ENCODE data around the gene PYCR2. TPM values are rescaled to one million over a fixed set of nuclear protein-coding genes. Genes with fewer than 3 reads are reported as not detected.

PYCR2 gene
- total and polyA plus RNA-seq, 2 of the 8 experiments (the other 6 are each of a cell fraction or from before 2014, with no cell fraction given), result 79.3 to 84.6 TPM

DNA sequence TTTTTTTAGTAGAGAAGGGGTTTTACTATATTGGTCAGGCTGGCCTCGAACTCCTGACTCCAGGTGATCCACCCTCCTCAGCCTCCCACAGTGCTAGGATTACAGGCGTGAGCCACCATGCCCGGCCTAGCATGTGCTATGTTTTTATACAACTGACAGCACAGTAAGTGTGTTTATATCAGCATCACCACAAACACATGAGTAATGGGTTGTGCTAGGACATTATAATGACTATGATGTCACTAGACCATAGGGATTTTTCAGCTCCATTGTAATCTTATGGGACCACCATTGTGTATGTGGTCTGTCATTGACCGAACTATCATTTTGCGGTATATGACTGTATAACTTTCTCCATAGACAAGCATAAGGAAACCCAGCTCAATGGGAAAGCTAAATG is 10.7 kb upstream of the PYCR2 start:
- H3K9ac ChIP-seq (replicated peaks in 1 of 4; ENCODE audit: extremely low read depth in 1 of 4, low read depth in 3 of 4, low read length in 3 of 4), result no peak overlapping the region
- no peak overlapping the region for H2BK15ac ChIP-seq (ENCODE audit: low read length)
- no peaks in the 10 kb centered on the region for H3K27me3 ChIP-seq (replicated peaks in 1 of 4; ENCODE audit: control insufficient read depth in 3 of 4, extremely low read depth in 1 of 4, insufficient read depth in 3 of 4, low read length in 3 of 4)
- H2BK20ac ChIP-seq (ENCODE audit: low read length), result no peak overlapping the region
- no peak overlapping the region for H4K91ac ChIP-seq (replicated peaks; ENCODE audit: insufficient read length, low read length)
- ChIA-PET POLR2A (ENCODE audit: partially characterized antibody) (interaction anchor here (0.7 to 1.6 kb wide), 2 partner anchors 12 to 38 kb away, joined by 3 to 9 read pairs; partner anchors contain the start of gene PYCR2), CTCF (ENCODE audit: partially characterized antibody) (interaction anchor here (0.5 to 2.1 kb wide), 7 partner anchors 10 to 428 kb away, joined by 3 to 7 read pairs (median 4); no protein-coding TSS in a partner anchor)
- no peak overlapping the region for H3K27ac ChIP-seq (ENCODE audit: low read depth, low read length)
- H4K8ac ChIP-seq (ENCODE audit: extremely low read depth, insufficient read depth, low read length), result no peak overlapping the region
- no peak overlapping the region for H3K14ac ChIP-seq (ENCODE audit: insufficient read length)
- H3K56ac ChIP-seq (replicated peaks; ENCODE audit: insufficient read length, low read depth, low read length), result no peak overlapping the region
- no peaks in the 10 kb centered on the region for H3K23me2 ChIP-seq (ENCODE audit: low read depth, low read length)
- no peak overlapping the region for H2AK5ac ChIP-seq (ENCODE audit: low read depth, low read length)
- no peak overlapping the region for H2BK5ac ChIP-seq (ENCODE audit: low read depth, low read length)
- no peaks in the 10 kb centered on the region for H3K79me1 ChIP-seq (ENCODE audit: low read depth, low read length)
- peaks cover 0 to 3% (median under 1%) of the 10 kb centered on the region in 4 experiments; a peak in 2 of 7 replicates for H3K4me1 ChIP-seq (replicated peaks in 1 of 4; ENCODE audit: control insufficient read depth in 3 of 4, insufficient read depth in 4 of 4, low read length in 3 of 4)
- H3K4me3 ChIP-seq (ENCODE audit: extremely low read depth in 1 of 4, insufficient read depth in 2 of 4, low read depth in 3 of 4, low read length in 4 of 4), result no peak overlapping the region
- WGBS, 2 experiments (ENCODE audit: extremely low coverage in 1 of 2, insufficient coverage in 1 of 2, insufficient read length in 1 of 2, insufficient replicate concordance in 2 of 2, low coverage in 1 of 2, low lambda C conversion rate in 2 of 2, missing lambda C conversion rate in 1 of 2), result 87% methylated on average over 5 of the region's 5 CpGs; no CpG with 5 or more reads in 1 of the 2 experiments
- H2BK120ac ChIP-seq (replicated peaks; ENCODE audit: low read depth, low read length), result no peak overlapping the region
- no peak overlapping the region for H2BK12ac ChIP-seq (ENCODE audit: low read depth, low read length)
- no peaks in the 10 kb centered on the region for H3K9me3 ChIP-seq (ENCODE audit: insufficient read depth in 2 of 2, low read depth in 1 of 2, low read length in 1 of 2)
- no peak overlapping the region for H4K5ac ChIP-seq (ENCODE audit: insufficient read length, low read depth, low read length)
- no peaks in the 10 kb centered on the region for H3K79me2 ChIP-seq (ENCODE audit: control insufficient read depth in 1 of 2, insufficient read depth in 2 of 2, low read length in 2 of 2)
- no peak for DNase-seq (ENCODE audit: low read depth in 1 of 2, low spot score in 2 of 2)
- no peak overlapping the region for H3K4me2 ChIP-seq (ENCODE audit: insufficient read depth in 1 of 2, low read depth in 2 of 2, low read length in 2 of 2)
- no peak overlapping the region for H3K18ac ChIP-seq (ENCODE audit: extremely low read depth, low read length)
- no peaks in the 10 kb centered on the region for H3K36me3 ChIP-seq (ENCODE audit: control insufficient read depth in 2 of 4, insufficient read depth in 4 of 4, low read length in 3 of 4)
- FAIRE-seq, result no peak
- no peaks in the 10 kb centered on the region for H4K20me1 ChIP-seq (replicated peaks in 1 of 2; ENCODE audit: control insufficient read depth in 1 of 2, insufficient read depth in 2 of 2, low read length in 2 of 2)
- no peak overlapping the region for H3K4ac ChIP-seq (replicated peaks; ENCODE audit: insufficient read length, low read depth, low read length)
- no peak overlapping the region for H2AFZ ChIP-seq (ENCODE audit: low read length)
- no peak overlapping the region for H3K23ac ChIP-seq (ENCODE audit: insufficient read length)
- no peak for TF ChIP-seq JUN (IDR thresholded peaks at IDR 0.05; ENCODE audit: low read depth, low read length)
- no peak for TF ChIP-seq SP1 (IDR thresholded peaks at IDR 0.05; ENCODE audit: low read depth, low read length)
- no peak for TF ChIP-seq SIX5 (IDR thresholded peaks at IDR 0.05; ENCODE audit: low read depth, low read length)
